Left renal cortex interstitium (tissue), 4 donors: ENCODE results near the gene ZNF710. TPM values are rescaled to one million over a fixed set of nuclear protein-coding genes. Genes with fewer than 3 reads are reported as not detected.

Experiments used
- DNase-seq, 4 donors: peaks; one replicate each; pipeline ENCODE4 v3.0.0-alpha.2; 2013; ENCODE audit warnings: low read depth in 4 of 4, low spot score in 2 of 4, missing footprints in 1 of 4
- polyA plus RNA-seq, 4 donors: library from polyadenylated mRNA; unstranded; fragments of 120-200 nt; gene quantifications; one replicate each; pipeline ENCODE4 v1.2.1, GENCODE V29; 2013; ENCODE audit not compliant: insufficient read length in 4 of 4

ZNF710 gene
- polyA plus RNA-seq, 4 donors = 18.3 to 24.6 (median 19.9) TPM

DNA sequence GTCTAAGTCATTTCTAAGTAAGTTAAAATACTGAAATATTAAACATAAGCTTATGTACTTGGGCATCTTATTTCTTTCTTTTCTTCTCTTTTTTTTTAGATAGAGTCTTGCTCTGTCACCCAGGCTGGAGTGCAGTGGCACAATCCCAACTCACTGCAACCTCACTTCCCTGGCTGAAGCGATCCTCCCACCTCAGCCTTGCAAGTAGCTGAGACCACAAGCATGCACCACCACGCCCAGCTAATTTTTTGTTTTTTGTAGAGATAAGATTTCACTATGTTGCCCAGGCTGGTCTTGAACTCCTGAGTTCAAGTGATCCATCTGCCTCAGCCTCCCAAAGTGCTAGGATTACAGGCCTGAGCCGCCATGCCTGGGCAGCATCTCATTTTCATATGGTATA, 16.0 kb upstream of the ZNF710 start:
- no peak for DNase-seq

GRCh38 chr15:89991312-89991711, 9.8 kb upstream of the ZNF710 start:
- no peak for DNase-seq

- no peak for DNase-seq
Measured at GRCh38 chr15:89993349-89993748, 7.8 kb upstream of the ZNF710 start.

DNA sequence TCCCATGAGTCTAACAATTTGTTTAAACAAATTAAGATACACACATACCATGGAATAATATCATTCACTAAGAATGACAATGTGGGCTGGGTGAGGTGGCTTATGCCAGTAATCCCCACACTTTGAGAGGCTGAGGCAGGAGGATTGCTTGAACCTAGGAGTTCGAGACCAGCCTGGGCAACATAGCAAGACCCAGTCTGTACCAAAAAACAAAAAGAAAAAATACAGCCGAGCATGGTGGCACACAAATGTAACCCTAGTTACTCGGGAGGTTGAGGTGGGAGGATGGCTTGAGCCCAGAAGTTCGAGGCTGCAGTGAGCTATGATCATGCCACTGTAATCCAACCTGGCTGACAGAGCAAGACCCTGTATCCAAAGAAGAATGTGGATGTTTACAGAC, 4.0 kb upstream of the ZNF710 start:
- no peak for DNase-seq

GRCh38 chr15:89998141-89998661, 2.9 kb upstream of the ZNF710 start:
- DNase-seq = no peak

DNA sequence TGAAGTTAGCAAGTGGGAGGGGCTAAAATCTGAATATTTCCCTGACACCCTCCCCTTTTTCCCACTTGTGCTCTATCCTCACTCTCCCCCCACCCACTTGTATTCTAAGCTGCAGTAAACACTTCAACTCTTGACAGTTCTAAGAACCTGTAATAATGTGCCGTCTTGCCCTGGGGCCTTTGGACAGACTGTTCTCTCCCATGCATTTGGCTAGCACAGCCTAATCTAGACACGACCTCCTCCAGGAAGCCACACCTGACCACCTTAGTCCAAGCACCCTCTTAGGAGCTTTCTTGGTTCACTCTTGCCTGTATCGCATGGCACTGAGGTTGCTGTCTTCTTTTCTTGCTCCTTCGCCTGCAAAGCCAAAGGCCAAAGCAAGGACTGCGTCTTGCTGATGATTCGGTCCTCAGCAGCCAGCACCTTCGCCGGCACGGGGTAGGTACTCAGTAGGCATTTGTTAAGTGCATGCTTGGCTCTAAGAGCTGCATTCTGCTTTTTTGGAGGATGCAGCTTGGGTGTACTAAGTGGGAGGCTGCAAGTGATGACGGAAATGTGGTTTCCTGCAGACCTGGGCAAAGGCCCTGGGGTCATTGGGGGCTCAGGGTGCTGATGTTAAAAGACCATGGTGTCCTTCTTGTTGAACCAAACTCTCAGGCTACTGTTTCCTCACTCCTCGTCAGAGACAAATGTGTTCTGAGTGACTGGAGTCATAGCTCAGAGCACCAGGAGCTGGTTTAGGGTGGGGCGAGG, 2.0 kb upstream of the ZNF710 start:
- no peak for DNase-seq

DNA sequence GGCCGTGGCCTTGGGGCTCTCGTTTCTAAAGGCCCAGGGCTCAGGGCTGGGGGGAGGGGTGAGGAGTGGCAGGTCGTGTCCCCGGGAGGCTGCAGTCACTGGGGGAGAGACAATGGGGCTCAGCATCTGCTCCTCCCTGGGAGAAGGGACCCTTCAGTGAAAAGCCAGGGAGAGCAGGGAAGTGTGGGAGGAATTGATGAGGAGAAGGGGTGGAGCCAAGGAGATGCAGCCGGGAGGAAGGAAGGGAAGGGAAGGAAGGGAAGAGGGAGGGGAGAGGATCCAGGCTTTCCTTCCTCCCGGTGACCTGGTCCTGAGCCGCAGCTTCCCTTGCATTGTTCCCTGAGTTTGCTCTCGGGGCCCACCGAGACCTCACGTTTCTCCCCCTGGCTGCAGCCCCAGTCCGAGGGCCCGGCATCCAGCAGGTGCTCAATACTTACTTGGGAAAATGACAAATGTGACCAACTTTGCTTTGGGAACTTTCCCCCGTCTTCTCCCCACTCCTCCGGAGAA, 1.4 kb upstream of the ZNF710 start:
- DNase-seq = no peak

DNA sequence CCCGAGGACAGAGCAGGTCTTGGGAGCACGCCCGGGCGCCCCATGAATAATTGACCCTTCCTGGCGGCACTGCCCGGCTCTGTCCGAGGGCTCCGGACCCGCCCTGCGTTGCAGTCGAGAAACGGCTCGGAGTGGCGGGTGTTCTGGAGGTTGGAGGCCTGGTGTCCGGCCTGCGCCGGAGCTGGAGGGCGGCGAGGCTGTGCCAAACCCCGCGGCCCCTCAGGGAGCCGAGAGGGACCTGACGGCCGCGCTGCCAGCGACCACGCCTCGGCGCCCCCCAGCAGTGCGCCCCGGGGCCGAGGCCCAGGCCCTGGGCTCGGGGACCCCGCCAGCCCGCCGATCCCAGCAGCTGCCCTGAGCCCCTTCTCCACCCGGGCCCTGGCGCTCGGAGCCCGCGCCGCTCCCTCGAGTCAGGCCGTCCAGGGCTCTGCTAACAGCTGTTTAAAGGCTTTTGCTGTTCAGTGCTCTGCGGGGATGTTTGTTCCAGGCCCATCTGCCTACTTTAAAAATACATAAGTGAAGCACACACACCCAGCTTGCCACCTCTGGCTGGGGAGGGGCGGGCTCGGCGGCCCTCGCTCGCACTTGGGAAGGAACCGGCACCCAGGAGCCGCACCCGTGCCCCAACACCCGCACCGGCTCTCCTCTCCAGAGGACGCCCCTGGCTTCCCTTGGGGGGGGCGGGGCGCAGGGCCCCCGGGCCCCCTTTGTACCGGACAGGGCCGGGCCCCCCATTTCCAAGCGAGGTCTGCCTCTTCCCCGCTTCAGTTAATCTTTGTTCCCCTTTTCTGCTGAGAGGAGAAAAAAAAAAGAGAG, 730 bp upstream of the ZNF710 start:
- DNase-seq = no peak

DNA sequence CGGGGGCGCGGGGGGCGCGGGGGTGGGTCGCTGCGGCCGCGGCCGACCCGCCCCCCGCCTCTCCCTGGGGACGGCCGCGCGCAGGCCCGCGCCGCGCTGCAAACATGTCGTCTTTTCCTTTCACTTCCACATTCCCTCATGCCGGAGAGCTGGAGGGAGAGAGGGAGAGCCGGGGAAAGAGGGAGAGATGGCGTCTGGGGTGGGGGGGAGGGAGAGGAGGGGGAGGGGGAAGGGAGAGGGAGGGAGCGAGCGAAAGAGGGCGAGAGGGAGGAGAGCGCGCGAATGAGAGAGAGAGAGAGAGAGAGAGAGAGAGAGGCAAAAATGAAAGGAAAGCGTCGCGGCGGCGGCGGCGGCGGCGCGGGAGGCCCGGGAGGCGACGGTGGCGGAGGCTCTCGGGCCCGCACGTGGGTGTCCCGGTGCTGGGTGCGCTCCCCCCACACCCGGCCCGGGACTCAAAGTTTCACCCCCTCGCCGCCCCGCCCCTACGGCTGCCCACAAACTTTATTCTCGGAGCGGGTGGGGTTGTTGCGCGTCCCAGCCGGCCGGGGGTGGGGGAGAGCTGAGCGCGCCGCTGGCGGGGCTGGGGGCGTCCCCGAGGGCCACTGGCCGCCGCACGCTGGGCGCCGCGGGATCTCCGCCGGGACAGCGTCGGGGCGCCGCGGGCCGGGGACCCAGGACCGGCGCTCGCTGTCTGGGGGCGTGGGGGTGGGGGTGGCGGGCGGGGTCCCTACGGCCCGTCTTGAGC, 731 bp downstream of the ZNF710 start:
- DNase-seq = no peak

- DNase-seq = no peak
Measured at GRCh38 chr15:90002428-90002844, 1.3 kb downstream of the ZNF710 start.

- no peak for DNase-seq
Measured at GRCh38 chr15:90003736-90004135, 2.6 kb downstream of the ZNF710 start.

DNA sequence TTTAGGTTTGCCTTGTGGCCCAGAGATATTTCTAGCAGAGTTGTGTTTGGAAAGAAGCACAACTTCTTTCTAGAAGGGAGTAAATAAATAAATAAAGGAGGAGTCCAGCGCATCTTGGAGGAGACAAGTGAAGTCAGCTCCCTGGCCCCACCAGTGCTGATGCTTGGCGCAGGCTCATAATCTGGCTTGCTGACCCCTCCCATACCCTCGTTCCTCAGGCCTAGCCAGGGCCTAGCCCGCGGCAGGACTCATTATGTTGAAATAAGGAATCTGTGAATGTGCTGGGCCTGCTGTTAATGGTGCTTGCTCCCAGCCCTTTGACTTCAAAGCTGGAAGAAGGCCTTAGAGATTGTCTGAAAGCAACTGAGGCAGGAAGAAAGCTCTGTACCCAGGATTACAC, 3.1 kb downstream of the ZNF710 start:
- no peak for DNase-seq

DNA sequence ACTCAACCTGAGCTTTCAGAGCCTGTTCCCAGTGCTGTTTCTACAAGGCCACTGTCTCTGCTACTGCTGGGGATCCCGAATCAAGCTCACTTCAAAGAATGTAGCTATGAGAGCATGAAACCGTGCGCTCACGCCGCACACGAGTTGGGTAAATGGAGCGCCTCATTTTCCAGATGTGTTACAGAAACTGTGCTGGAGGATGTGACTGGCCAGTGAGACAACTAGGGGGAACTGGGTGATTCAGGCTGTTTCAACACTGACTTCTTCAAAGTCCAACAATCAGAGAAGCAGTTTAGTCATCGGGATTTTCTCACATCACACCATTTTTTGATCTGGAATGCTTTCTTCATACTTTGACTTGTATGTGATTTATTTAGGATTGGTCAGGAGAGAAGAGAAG, 3.5 kb downstream of the ZNF710 start:
- no peak for DNase-seq

GRCh38 chr15:90006217-90007075, 5.3 kb downstream of the ZNF710 start:
- DNase-seq = no peak

DNA sequence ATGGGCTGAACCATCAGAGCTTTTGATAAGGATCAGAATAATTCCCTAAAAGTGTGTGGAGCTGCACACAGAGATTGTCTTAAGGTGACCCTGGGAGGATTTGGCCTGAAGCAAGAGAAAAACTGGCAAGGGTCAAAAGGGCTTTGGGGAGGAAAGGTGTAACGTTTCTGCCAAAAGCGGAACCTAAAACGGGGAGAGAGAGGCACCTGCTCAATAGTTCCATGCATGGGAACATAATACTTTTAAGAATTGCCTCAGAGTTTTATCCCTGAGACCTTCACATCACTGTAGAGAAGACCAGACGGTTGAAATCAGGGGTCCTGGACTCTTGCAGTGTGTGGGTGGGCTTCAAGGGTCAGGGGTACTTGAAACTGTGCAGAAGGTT, 5.9 kb downstream of the ZNF710 start:
- no peak for DNase-seq

DNA sequence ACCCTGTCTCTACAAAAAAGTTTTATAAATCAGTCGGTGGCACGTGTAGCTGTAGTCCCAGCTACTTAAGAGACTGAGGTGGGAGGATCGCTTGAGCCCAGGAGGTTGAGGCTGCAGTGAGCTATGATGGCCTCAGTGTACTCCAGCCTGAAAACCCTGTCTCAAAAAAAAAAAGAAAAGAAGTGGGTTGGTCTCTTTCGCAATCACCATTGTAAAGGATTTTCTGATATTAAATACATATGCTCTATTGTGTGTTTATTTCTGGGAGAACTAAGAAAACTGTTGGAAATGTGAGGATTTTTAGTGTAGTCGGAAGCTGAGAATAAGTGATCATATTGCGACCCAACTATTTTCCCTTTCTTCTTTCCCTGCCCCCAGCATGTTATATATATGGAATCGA, 7.5 kb downstream of the ZNF710 start:
- no peak for DNase-seq

DNA sequence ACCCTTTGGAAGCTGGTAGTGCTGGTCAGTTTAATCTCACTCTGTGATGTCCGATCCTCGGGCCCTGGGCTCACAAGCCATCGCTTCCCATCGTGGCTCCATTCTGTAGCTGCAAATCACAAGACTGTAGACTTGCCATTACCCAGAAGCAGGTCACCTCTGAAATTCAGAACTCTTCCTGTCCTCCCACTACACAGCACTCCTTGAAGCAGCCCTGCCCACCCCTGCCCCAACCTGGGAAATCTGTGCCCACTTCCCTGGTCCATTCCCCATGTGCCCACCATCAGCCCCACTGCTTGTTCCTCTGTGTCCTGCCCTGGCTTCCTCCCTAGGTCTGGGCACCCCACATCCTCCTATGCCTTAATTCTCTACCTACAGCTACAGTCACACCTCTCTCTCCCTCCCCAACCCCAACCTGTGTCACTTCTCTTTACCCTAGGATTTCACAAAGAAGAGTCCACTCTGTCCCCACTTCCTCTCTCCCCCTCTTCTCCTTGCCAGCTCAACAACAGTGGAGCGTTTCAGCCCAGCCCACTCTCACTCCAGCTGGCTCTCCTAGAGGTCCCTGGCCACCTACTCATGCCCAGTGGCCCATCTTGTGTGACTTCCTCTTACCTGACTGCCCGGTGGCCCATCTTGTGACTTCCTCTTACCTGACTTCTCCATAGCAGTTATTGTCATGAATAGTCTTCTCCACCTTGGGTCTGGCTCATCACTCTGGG, 8.3 kb downstream of the ZNF710 start:
- no peak for DNase-seq

DNA sequence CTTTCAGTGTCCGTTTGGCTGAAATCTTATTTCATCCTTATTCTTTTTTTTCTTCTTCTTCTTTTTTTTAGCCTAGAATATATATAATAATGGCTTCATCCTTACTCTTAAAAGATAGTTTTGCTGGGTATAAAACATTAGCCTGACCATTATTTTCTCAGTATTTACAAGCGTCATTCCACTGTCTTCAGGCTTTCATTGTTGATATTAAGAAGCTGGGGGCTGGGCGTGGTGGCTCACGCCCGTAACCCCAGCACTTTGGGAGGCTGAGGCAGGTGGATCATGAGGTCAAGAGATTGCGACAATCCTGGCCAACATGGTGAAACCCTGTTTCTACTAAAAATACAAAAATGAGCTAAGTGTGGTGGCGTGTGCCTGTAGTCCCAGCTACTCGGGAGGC, 10.6 kb downstream of the ZNF710 start:
- no peak for DNase-seq

DNA sequence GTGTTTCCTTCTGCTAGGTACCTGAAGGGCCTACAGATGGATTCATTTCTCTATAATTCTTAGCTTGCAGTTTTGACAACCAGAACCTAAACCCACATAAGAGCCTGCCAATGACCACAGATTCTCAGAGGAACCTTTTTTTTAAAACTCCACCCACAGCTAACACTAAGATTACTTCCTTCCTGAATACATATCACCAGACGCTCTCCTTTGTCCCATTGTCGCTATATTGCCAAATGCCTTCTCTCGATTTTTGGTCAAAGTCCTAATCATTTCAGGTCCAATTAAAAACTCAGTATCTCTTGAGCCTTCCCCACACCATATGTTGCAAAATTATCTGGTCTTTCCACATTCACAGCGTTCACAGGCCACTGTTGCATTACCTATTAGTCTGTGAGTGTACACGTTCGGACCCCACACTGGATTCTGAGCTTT, 12.4 kb downstream of the ZNF710 start:
- DNase-seq = no peak
